Jurkat, Clone E6-1 (cell line): ENCODE data around the gene BLOC1S5.
"Not testable (repeated sequence)": the region's sequence is repeated elsewhere in the genome, so short reads cannot be mapped to it uniquely, and the experiment has no call there.

Experiments used
- DNase-seq: peaks from one replicate; pipeline ENCODE4 v3.0.0-alpha.2; 2011; ENCODE audit warnings: low read depth, low spot score
- H3K4me3 ChIP-seq: 2 replicates; pipeline ENCODE4 v1.5.1; 2011; ENCODE audit warnings: mild to moderate bottlenecking, low read length, control low read depth, moderate library complexity

Gene BLOC1S5

GRCh38 chr6:8057263-8057662 is 6.9 kb downstream of the BLOC1S5 start:
- DNase-seq, result no peak
- no peak overlapping the region for H3K4me3 ChIP-seq

- no peak for DNase-seq
These were observed 9.9 kb downstream of the BLOC1S5 start for GRCh38 chr6:8054276-8054675.

GRCh38 chr6:8047541-8048292 is 16.5 kb downstream of the BLOC1S5 start:
- DNase-seq, result no peak
- H3K4me3 ChIP-seq, result no peak overlapping the region

More at GRCh38 chr6:8054276-8054675, 9.9 kb downstream of the BLOC1S5 start:
- no peak overlapping the region for H3K4me3 ChIP-seq

- not testable (repeated sequence) for DNase-seq, H3K4me3 ChIP-seq
These were observed 18.4 kb downstream of the BLOC1S5 start for GRCh38 chr6:8045769-8046168.

- no peak for DNase-seq
- no peak overlapping the region for H3K4me3 ChIP-seq
These were observed 21.0 kb downstream of the BLOC1S5 start for GRCh38 chr6:8043221-8043620.

- no peak overlapping the region for H3K4me3 ChIP-seq
- DNase-seq, result no peak
These were observed 22.1 kb downstream of the BLOC1S5 start for GRCh38 chr6:8041913-8042583.

GRCh38 chr6:8034107-8034506 is 30.1 kb downstream of the BLOC1S5 start:
- not testable (repeated sequence) for H3K4me3 ChIP-seq, DNase-seq

GRCh38 chr6:8030920-8031319 is 33.3 kb downstream of the BLOC1S5 start:
- no peak for DNase-seq

GRCh38 chr6:8029243-8029870 is 34.8 kb downstream of the BLOC1S5 start:
- H3K4me3 ChIP-seq, result no peak overlapping the region
- no peak for DNase-seq

More at GRCh38 chr6:8030920-8031319, 33.3 kb downstream of the BLOC1S5 start:
- H3K4me3 ChIP-seq, result no peak overlapping the region

- no peak for DNase-seq
- no peak overlapping the region for H3K4me3 ChIP-seq
These were observed 36.1 kb downstream of the BLOC1S5 start for GRCh38 chr6:8027965-8028651.

GRCh38 chr6:8026800-8027199 is 37.4 kb downstream of the BLOC1S5 start:
- H3K4me3 ChIP-seq, result no peak overlapping the region
- no peak for DNase-seq

GRCh38 chr6:8025191-8025590 is 39.0 kb downstream of the BLOC1S5 start:
- no peak overlapping the region for H3K4me3 ChIP-seq
- DNase-seq, result no peak

GRCh38 chr6:8023638-8024037 is 40.6 kb downstream of the BLOC1S5 start:
- H3K4me3 ChIP-seq, result no peak overlapping the region
- no peak for DNase-seq

GRCh38 chr6:8020083-8020482 is 44.1 kb downstream of the BLOC1S5 start:
- H3K4me3 ChIP-seq, result no peak overlapping the region
- DNase-seq, result no peak

- DNase-seq, result no peak
- no peak overlapping the region for H3K4me3 ChIP-seq
These were observed 46.5 kb downstream of the BLOC1S5 start for GRCh38 chr6:8017705-8018104.

- no peak for DNase-seq
- H3K4me3 ChIP-seq, result no peak overlapping the region
These were observed 46.9 kb downstream of the BLOC1S5 start for GRCh38 chr6:8017276-8017701.

- no peak overlapping the region for H3K4me3 ChIP-seq
- no peak for DNase-seq
These were observed 49.2 kb downstream of the BLOC1S5 start for GRCh38 chr6:8014947-8015346.

GRCh38 chr6:8013763-8014162 is 50.4 kb downstream of the BLOC1S5 start:
- no peak for DNase-seq
- no peak overlapping the region for H3K4me3 ChIP-seq

GRCh38 chr6:8006208-8006607 is 58.0 kb downstream of the BLOC1S5 start:
- DNase-seq, result peak; percentile 18
- no peak overlapping the region for H3K4me3 ChIP-seq

- DNase-seq, result peak; percentile 41
- H3K4me3 ChIP-seq, result no peak overlapping the region
These were observed 59.1 kb downstream of the BLOC1S5 start for GRCh38 chr6:8005136-8005535.
